DMS 273 treated with DMSO at 0.1 percent for 48 hours (cell line): ENCODE measurements around the gene DCN.

Experiments used
- DNase-seq: peaks from one replicate; lab custom pipeline; 2025; lab: John Stamatoyannopoulos, UW

Gene DCN

GRCh38 chr12:91138337-91138920, 44.2 kb downstream of the DCN start:
- DNase-seq = no peak

- DNase-seq = no peak
These were observed 48.7 kb downstream of the DCN start for GRCh38 chr12:91133871-91134270.

- DNase-seq = no peak
These were observed 52.8 kb downstream of the DCN start for GRCh38 chr12:91129662-91130362.

- DNase-seq = no peak
These were observed 54.9 kb downstream of the DCN start for GRCh38 chr12:91127751-91128150.

GRCh38 chr12:91127306-91127705, 55.3 kb downstream of the DCN start:
- no peak for DNase-seq

- DNase-seq = no peak
These were observed 56.1 kb downstream of the DCN start for GRCh38 chr12:91126516-91126915.

GRCh38 chr12:91123236-91123916, 59.2 kb downstream of the DCN start:
- DNase-seq = no peak

GRCh38 chr12:91120781-91121180, 61.8 kb downstream of the DCN start:
- no peak for DNase-seq

GRCh38 chr12:91119089-91119488, 63.5 kb downstream of the DCN start:
- no peak for DNase-seq

- DNase-seq = no peak
These were observed 69.0 kb downstream of the DCN start for GRCh38 chr12:91113621-91114020.

GRCh38 chr12:91111366-91112325, 71.0 kb downstream of the DCN start, which contains the start of gene LUM:
Gene LUM, minus strand, starts transcription at chr12:91111494. Its CDS starts 2,515 bp downstream, at chr12:91108979.
- DNase-seq = no peak

- no peak for DNase-seq
These were observed 72.2 kb downstream of the DCN start for GRCh38 chr12:91110311-91110924.

- no peak for DNase-seq
These were observed 72.9 kb downstream of the DCN start for GRCh38 chr12:91109581-91110310.

GRCh38 chr12:91109148-91109564, 73.5 kb downstream of the DCN start:
- no peak for DNase-seq

GRCh38 chr12:91108196-91108755, 74.3 kb downstream of the DCN start:
- DNase-seq = no peak

GRCh38 chr12:91106283-91106682, 76.3 kb downstream of the DCN start:
- DNase-seq = no peak

- no peak for DNase-seq
These were observed 76.8 kb downstream of the DCN start for GRCh38 chr12:91105807-91106206.

- no peak for DNase-seq
These were observed 77.7 kb downstream of the DCN start for GRCh38 chr12:91104812-91105466.

- DNase-seq = no peak
These were observed 79.0 kb downstream of the DCN start for GRCh38 chr12:91103624-91104023.

- no peak for DNase-seq
These were observed 79.5 kb downstream of the DCN start for GRCh38 chr12:91103101-91103500.
